SK-N-SH treated with all-trans-retinoic acid at 6 μM for 48 hours (cell line): ENCODE results near the gene PRF1.

Source experiments
- ARNTL ChIP-seq: fragments of 450-650 bp; formaldehyde crosslinking; IDR thresholded peaks from 2 replicates; pipeline ENCODE4 v1.5.0; 2020; ENCODE audit warnings: low read depth, mild to moderate bottlenecking, moderate library complexity, borderline replicate concordance
- RARB ChIP-seq: fragments of 250-450 bp; sonication (Bioruptor Pico); IDR thresholded peaks from 2 replicates; pipeline ENCODE4 v1.8.0; 2021; ENCODE audit warnings: mild to moderate bottlenecking, moderate library complexity
- ZFP3 ChIP-seq: fragments of 250-450 bp; sonication (Bioruptor Pico); IDR thresholded peaks from 2 replicates; pipeline ENCODE4 v1.5.0; 2020; ENCODE audit warnings: mild to moderate bottlenecking, moderate library complexity

DNA sequence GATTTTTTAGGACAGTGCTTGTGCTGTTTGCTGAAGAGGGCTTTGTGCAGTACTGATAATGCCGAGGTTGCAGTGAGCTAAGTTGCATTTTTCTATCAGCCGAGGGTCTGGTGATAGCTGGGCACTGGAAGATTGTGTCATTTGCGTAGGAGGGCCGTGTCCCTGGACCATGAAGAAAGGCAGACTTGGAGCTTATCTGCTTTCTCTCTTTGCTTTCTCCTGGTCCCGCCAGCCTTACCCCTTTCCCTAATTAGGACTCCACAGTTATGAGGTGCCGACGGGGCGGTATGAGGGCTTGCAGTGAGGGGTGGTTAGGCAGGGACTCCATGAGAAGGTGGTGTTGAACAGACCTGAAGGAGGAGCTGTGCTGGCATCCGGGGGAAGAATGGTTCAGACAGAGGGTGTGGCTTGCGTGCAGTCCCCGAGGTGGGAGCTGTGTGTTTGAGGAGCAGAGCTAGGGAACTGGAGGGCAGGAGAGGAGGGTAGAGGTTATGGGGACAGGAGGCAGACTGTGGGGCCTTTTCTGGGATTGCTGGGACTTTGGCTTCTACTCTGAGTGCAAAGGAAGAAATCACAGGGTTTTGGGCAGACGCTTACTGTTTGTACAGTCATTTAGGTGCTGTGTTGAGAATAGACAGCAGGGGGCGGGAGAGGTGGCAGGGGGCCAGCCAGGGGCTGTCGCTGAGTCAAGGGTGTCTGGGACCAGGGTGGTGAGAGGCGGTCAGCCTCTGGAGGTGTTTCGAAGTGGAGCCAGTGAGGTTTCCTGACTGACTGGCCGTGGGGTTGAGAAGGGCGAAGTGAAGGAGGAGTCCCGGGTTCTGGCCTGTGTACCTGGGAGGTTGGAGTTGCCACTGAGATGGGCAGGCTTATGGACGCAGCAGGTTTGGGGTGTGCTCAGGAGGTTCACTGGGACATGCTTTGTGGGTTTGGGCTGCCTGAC, 43.4 kb downstream of the PRF1 start:
- TF ChIP-seq ZFP3, result no peak
- TF ChIP-seq RARB (CRISPR knock-in tag), result no peak
- TF ChIP-seq ARNTL (CRISPR knock-in tag), result no peak
